ENCODE measurements around the gene RIMBP2.

The RIMBP2 gene

DNA sequence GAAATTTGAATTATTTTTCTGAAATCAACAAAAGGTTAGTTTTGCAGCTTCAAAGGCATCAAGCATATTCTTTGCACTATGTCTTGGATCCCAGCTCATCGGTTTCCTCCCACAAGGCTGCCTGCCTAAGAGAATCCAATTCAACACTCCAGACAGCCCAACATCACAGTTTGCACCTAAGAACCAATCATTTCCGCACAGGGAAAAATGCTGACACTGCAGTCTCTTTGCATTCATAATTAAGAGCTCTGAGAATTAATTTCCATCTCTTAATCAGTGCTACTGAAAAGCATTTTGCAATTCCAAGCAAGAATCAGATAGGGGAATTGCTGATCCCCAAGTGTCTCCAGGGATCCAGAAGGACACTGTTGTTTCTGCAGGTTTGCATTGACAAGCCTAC, 202.5 kb downstream of the RIMBP2 start:
- no peak for TF ChIP-seq FOXP2 (optimal IDR thresholded peaks at IDR 0.05; ENCODE audit: borderline replicate concordance, extremely low read depth, extremely low read length, insufficient read depth)
- TF ChIP-seq, protein P1, sequence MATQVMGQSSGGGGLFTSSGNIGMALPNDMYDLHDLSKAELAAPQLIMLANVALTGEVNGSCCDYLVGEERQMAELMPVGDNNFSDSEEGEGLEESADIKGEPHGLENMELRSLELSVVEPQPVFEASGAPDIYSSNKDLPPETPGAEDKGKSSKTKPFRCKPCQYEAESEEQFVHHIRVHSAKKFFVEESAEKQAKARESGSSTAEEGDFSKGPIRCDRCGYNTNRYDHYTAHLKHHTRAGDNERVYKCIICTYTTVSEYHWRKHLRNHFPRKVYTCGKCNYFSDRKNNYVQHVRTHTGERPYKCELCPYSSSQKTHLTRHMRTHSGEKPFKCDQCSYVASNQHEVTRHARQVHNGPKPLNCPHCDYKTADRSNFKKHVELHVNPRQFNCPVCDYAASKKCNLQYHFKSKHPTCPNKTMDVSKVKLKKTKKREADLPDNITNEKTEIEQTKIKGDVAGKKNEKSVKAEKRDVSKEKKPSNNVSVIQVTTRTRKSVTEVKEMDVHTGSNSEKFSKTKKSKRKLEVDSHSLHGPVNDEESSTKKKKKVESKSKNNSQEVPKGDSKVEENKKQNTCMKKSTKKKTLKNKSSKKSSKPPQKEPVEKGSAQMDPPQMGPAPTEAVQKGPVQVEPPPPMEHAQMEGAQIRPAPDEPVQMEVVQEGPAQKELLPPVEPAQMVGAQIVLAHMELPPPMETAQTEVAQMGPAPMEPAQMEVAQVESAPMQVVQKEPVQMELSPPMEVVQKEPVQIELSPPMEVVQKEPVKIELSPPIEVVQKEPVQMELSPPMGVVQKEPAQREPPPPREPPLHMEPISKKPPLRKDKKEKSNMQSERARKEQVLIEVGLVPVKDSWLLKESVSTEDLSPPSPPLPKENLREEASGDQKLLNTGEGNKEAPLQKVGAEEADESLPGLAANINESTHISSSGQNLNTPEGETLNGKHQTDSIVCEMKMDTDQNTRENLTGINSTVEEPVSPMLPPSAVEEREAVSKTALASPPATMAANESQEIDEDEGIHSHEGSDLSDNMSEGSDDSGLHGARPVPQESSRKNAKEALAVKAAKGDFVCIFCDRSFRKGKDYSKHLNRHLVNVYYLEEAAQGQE (IDR thresholded peaks at IDR 0.05; ENCODE audit: insufficient read depth in 1 of 2, low read depth in 2 of 2, low read length in 2 of 2): no peak
- TF ChIP-seq POLR2AphosphoS5 (IDR thresholded peaks at IDR 0.05; ENCODE audit: low read depth, low read length): no peak
- TF ChIP-seq SIN3A (IDR thresholded peaks at IDR 0.05; ENCODE audit: borderline replicate concordance, insufficient read depth, low read length): no peak
- TF ChIP-seq TAF1 (IDR thresholded peaks at IDR 0.05; ENCODE audit: borderline replicate concordance, insufficient read depth, low read length): no peak

DNA sequence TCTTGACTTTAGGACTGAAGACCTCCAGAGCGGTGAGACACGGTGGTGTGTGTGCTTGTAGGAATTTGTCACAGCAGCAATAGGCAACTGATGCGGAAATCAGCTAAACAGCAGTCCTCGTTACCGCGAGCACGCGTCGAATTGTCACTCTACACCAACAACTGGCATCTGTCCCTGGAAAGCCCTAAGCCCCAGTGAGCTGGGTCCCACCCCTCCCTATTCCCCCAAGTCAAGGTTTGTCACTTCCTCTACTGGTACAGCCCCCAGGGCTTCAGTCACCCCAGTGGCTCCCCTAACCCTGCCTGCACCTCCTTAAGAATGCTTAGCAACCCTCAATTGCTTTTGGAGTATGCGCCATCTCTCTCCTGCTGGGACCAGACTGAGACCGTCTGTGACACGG, 204.8 kb downstream of the RIMBP2 start:
- TF ChIP-seq SIN3A (IDR thresholded peaks at IDR 0.05; ENCODE audit: borderline replicate concordance, insufficient read depth, low read length): no peak
- no peak for TF ChIP-seq POLR2AphosphoS5 (IDR thresholded peaks at IDR 0.05; ENCODE audit: low read depth, low read length)
- TF ChIP-seq FOXP2 (optimal IDR thresholded peaks at IDR 0.05; ENCODE audit: borderline replicate concordance, extremely low read depth, extremely low read length, insufficient read depth): no peak
- no peak for TF ChIP-seq TAF1 (IDR thresholded peaks at IDR 0.05; ENCODE audit: borderline replicate concordance, insufficient read depth, low read length)
- TF ChIP-seq, protein P1 (IDR thresholded peaks at IDR 0.05; ENCODE audit: insufficient read depth in 1 of 2, low read depth in 2 of 2, low read length in 2 of 2): no peak

DNA sequence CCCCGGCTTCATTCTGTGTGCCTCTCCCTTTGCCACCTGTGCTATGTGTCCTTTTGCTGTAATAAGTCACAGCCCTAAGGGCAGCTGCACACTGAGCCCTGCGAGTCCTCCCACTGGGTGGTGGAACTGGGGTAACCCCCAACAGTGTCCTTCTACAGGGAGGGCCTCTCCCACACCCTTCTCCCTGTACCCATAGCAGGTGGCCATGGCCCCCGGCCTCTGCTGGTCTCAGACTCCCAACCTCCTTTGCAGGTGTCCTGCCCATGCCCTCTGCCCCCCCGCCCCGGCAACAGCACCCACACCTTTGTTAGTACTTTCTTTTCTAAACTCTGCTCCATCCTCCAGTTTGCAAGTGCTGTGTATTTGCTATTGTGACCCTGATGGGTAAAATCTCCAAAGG, 206.6 kb downstream of the RIMBP2 start:
- TF ChIP-seq, protein P1 (IDR thresholded peaks at IDR 0.05; ENCODE audit: insufficient read depth in 1 of 2, low read depth in 2 of 2, low read length in 2 of 2): no peak
- TF ChIP-seq POLR2AphosphoS5 (IDR thresholded peaks at IDR 0.05; ENCODE audit: low read depth, low read length) (no peak), SIN3A (IDR thresholded peaks at IDR 0.05; ENCODE audit: borderline replicate concordance, insufficient read depth, low read length) (no peak), FOXP2 (optimal IDR thresholded peaks at IDR 0.05; ENCODE audit: borderline replicate concordance, extremely low read depth, extremely low read length, insufficient read depth) (no peak), TAF1 (IDR thresholded peaks at IDR 0.05; ENCODE audit: borderline replicate concordance, insufficient read depth, low read length) (no peak)

DNA sequence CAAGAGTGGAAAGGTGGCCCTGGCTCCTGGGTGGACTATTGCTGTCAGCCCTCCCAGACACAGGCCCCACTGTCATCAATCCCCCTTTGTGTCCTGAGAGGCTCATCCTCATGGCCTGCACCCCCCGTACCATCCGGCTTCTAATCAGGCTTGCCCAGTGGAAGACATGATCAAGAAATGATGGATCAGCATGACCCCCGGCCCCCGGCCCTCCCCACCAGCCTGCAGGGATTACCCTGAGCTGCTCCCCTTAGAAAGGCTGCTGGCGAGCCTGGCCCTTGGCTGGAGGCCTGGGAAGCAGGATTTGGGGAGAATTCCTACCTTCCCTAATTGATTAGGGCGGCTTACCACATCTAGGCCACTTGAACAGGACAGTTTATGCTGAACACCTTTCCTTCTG, 207.3 kb downstream of the RIMBP2 start:
- TF ChIP-seq SIN3A (IDR thresholded peaks at IDR 0.05; ENCODE audit: borderline replicate concordance, insufficient read depth, low read length): no peak
- TF ChIP-seq, protein P1 (IDR thresholded peaks at IDR 0.05; ENCODE audit: insufficient read depth in 1 of 2, low read depth in 2 of 2, low read length in 2 of 2): no peak
- no peak for TF ChIP-seq POLR2AphosphoS5 (IDR thresholded peaks at IDR 0.05; ENCODE audit: low read depth, low read length)

DNA sequence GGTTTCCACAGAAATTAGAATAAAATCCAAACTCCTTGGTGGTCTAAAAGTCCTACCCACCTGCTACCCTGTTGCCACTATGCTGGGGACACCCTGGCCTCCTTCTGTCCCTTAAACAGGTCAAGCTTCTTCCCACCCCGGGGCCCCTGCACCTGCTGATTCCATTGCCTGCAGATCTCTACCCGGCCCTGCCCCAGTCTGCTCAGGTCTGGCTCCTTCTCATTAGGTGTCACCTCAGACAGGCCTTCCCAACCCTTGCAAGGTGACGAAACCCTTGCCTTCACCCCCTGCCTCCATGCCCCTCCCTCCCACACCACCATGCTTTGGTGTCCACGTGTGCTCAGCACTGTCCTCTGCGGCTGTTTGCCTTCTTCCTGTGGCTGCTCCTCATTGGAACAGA, 207.8 kb downstream of the RIMBP2 start:
- TF ChIP-seq SIN3A (IDR thresholded peaks at IDR 0.05; ENCODE audit: borderline replicate concordance, insufficient read depth, low read length) (no peak), POLR2AphosphoS5 (IDR thresholded peaks at IDR 0.05; ENCODE audit: low read depth, low read length) (no peak), TAF1 (IDR thresholded peaks at IDR 0.05; ENCODE audit: borderline replicate concordance, insufficient read depth, low read length) (no peak), FOXP2 (optimal IDR thresholded peaks at IDR 0.05; ENCODE audit: borderline replicate concordance, extremely low read depth, extremely low read length, insufficient read depth) (no peak)
- TF ChIP-seq, protein P1 (IDR thresholded peaks at IDR 0.05; ENCODE audit: insufficient read depth in 1 of 2, low read depth in 2 of 2, low read length in 2 of 2): no peak

Measured in PFSK-1 (cell line).